Measurements from ENCODE around the gene GLRX2.

- no peak for TF ChIP-seq CTCF (IDR thresholded peaks at IDR 0.05)
- TF ChIP-seq POLR2A (IDR thresholded peaks at IDR 0.05), result no peak
- TF ChIP-seq POLR2AphosphoS5 (IDR thresholded peaks at IDR 0.05), result no peak
- no peak for TF ChIP-seq EP300 (IDR thresholded peaks at IDR 0.05)
These were observed 34.3 kb downstream of the GLRX2 start for GRCh38 chr1:193070942-193071341.

Data from sigmoid colon (tissue), 4 donors.